Subcutaneous abdominal adipose tissue (tissue), 5 donors: Measurements from ENCODE around the gene COX7A2.

Experiments used
- H3K27ac ChIP-seq: one replicate; pipeline ENCODE4 v1.7.0; 2013; ENCODE audit warnings: low read depth, mild to moderate bottlenecking, inconsistent platforms, low read length, moderate library complexity
- H3K27me3 ChIP-seq, 5 donors: one replicate each; pipeline ENCODE4 v1.7.0; 2013; ENCODE audit warnings: low read length in 5 of 5, inconsistent platforms in 1 of 5; ENCODE audit not compliant: control insufficient read depth in 5 of 5, insufficient read depth in 4 of 5
- H3K36me3 ChIP-seq, 5 donors: one replicate each; pipeline ENCODE4 v1.7.0; 2013; ENCODE audit warnings: low read length in 5 of 5; ENCODE audit not compliant: control insufficient read depth in 5 of 5, insufficient read depth in 5 of 5
- H3K4me1 ChIP-seq, 5 donors: one replicate each; pipeline ENCODE4 v1.7.0; 2013; ENCODE audit warnings: low read length in 5 of 5, mild to moderate bottlenecking in 3 of 5, moderate library complexity in 1 of 5; ENCODE audit not compliant: control insufficient read depth in 5 of 5, insufficient read depth in 5 of 5
- H3K4me3 ChIP-seq, 5 donors: one replicate each; pipeline ENCODE4 v1.7.0; 2013; ENCODE audit warnings: low read length in 5 of 5, low read depth in 1 of 5
- H3K9ac ChIP-seq, 5 donors: one replicate each; pipeline ENCODE4 v1.7.0; 2013; ENCODE audit warnings: low read length in 5 of 5, mild to moderate bottlenecking in 4 of 5, moderate library complexity in 3 of 5
- H3K9me3 ChIP-seq, 5 donors: one replicate each; pipeline ENCODE4 v1.7.0; 2013; ENCODE audit warnings: low read length in 5 of 5; ENCODE audit not compliant: control insufficient read depth in 5 of 5
- donor health status: healthy.
- donor health status: healthy.
- donor health status: healthy.
- donor health status: healthy.
- donor health status: healthy.

Gene COX7A2

DNA sequence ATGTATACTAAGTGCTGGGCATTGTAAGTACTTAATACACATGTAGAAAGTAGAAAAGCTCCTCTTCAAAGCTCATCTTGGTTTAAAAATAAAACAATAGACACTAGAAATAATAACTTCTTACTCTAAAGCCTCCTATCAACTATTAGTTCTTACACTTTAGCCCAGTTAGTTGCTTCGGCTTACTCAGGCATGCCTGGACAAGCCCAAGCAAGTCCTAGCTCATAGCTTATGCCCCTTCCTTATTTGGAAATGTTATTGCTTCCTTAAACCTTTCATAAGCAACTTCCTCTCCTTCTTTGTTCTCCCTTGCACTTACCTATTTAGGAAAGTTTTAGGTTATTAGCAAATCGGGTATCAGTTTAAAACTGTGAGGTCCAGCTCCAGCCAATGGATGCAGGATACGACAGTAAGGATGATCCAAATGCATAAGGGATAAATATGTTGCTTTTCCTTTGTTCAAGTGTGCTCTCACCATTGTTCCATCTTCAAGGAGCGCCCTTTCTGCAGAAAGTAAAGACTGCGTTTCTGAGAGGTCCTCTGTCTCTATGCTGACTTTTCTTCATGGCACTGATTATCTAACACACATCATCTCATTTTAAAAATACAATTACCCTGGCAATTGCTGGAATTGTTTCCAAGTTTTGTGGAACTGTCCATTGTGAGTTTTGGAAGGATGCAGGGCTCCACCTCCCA, 28.7 kb upstream of the COX7A2 start:
- peaks cover 0 to 28% (median 16%) of the 10 kb centered on the region in 5 donors for H3K4me1 ChIP-seq

GRCh38 chr6:75268988-75269354, 25.4 kb upstream of the COX7A2 start:
- H3K4me1 ChIP-seq: peaks cover 0 to 30% (median 19%) of the 10 kb centered on the region in 5 donors
- peaks cover 0 to 2% (median 0%) of the 10 kb centered on the region in 5 donors for H3K9me3 ChIP-seq
- no peak overlapping the region for H3K9ac ChIP-seq
- H3K36me3 ChIP-seq: peaks cover under 1 to 7% (median 3%) of the 10 kb centered on the region in 5 donors
- no peaks in the 10 kb centered on the region for H3K27me3 ChIP-seq
- H3K4me3 ChIP-seq: no peak overlapping the region
- H3K27ac ChIP-seq: no peak overlapping the region

More for the DNA sequence above, 28.7 kb upstream of the COX7A2 start:
- Histone ChIP-seq H3K9ac (no peak overlapping the region), H3K27me3 (no peaks in the 10 kb centered on the region), H3K27ac (no peak overlapping the region), H3K9me3 (peaks cover 0 to 2% (median 0%) of the 10 kb centered on the region in 5 donors), H3K36me3 (peaks cover 0 to 3% (median 0%) of the 10 kb centered on the region in 5 donors), H3K4me3 (no peak overlapping the region)

DNA sequence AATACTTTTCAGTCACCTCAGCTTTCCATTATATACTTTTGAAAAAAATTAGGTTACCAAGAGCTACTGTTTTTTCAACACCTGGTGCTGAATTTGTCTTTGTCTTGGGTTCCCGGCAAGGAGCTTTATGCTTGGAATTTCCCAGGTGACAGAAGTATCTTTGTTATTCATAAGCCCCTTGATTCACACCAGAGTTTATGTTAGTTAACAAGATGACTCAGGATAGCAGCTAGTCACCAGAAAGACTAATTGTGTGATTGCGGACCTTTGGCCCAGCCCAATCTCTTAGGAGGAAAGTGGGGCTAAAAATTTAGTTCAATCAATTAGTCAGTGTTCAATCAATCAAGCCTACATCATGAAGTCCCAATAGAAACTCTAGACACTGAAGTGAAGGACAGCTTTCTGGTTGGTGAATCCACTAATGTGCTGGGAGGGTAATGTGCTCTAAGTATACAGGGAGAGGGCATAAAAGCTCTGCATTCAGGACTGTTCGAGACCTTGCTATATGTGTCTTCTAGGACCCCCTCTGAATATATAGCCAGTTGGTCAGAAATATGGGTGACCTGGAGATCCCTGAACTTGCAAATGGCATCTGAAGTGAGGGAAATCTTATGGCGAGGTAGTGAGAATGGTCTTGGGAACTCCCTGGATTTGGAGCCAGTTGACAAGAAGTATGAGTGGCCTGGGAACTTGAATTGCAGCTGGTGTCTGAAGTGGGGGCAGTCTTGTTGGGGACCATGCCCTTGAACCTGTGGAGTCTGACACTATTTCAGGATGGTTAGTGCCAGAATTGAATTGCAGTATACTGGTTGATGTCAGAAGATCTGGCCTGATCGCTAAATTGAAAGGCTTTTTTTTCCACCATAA, 24.8 kb upstream of the COX7A2 start:
- Histone ChIP-seq H3K27me3 (no peaks in the 10 kb centered on the region), H3K4me3 (no peak overlapping the region), H3K36me3 (peaks cover 3 to 11% (median 7%) of the 10 kb centered on the region in 5 donors), H3K27ac (peak overlapping the region; percentile 55), H3K9me3 (peaks cover 0 to 2% (median 0%) of the 10 kb centered on the region in 5 donors), H3K9ac (peak overlapping the region in 1 of 5 donors; percentile 60), H3K4me1 (peaks cover 0 to 30% (median 20%) of the 10 kb centered on the region in 5 donors)

GRCh38 chr6:75267461-75267860, 23.9 kb upstream of the COX7A2 start:
- H3K27ac ChIP-seq: peak overlapping the region; percentile 55
- peaks cover 0 to 30% (median 15%) of the 10 kb centered on the region in 5 donors for H3K4me1 ChIP-seq
- no peaks in the 10 kb centered on the region for H3K27me3 ChIP-seq
- peaks cover 7 to 15% (median 11%) of the 10 kb centered on the region in 5 donors for H3K36me3 ChIP-seq
- H3K4me3 ChIP-seq: no peak overlapping the region
- H3K9ac ChIP-seq: no peak overlapping the region
- H3K9me3 ChIP-seq: no peaks in the 10 kb centered on the region

DNA sequence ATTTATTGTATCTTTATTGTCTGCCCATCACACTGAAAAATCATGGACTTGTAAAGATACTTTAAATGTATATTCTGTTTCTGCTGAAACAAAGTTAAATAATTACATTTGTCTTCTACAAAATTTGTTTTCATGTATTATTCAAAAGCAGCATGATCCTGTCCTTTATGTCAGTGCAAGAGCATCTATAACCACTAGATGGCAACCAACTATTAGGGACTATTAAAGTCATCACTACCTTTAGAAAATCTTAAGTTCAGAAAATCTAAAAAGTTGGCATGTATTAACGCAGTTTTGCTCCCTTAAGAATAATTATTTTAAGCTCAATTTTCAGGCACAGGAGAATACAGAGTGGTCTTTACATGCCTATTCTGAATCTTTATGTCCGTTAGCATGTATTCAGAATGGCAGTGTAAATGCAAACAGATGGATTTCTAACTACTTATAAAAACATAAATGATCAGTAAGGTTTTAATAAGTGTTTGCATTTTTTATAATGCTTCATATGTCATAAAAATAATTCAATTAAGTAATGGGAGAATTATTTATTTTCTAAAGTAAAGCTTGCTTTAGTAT, 23.2 kb upstream of the COX7A2 start:
- Histone ChIP-seq H3K9ac (no peak overlapping the region), H3K4me1 (peaks cover 0 to 26% (median 9%) of the 10 kb centered on the region in 5 donors), H3K27ac (no peak overlapping the region), H3K4me3 (no peak overlapping the region), H3K27me3 (no peaks in the 10 kb centered on the region), H3K9me3 (no peaks in the 10 kb centered on the region), H3K36me3 (peaks cover 7 to 20% (median 11%) of the 10 kb centered on the region in 5 donors)

- Histone ChIP-seq H3K9ac (no peak overlapping the region), H3K36me3 (peaks cover 18 to 47% (median 30%) of the 10 kb centered on the region in 5 donors)
These were observed 19.8 kb upstream of the COX7A2 start for GRCh38 chr6:75263401-75263750.

DNA sequence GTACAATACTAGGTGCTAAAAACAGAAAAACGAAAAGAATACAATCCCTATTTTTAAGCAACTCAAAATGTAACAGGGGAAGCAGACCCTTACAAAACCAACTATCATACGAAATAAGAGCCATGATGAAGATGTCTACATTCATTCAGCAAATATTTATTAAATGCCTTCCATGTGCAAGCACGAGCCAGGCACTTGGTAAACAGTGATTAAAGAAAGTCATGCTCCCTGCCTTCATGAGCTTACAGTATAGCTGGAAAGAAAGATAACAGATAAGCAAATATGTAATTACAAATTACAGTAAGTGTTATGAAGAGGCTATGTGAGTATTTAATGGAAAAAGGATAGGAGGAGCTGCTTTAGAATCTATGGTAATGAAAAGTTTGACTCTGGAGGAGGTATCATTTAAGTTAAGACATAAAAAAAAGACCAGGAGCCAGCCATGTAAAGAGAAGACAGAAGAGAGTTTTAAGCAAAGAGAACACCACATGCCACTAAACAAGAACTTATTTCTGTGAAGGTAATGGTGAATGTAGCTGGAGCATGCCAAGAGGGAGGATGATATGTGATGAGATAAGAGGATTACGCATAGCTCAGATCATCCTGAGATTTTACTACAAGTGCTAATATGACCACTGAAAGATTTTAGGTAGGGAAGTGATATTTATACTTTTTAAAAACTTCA, 19.3 kb upstream of the COX7A2 start:
- Histone ChIP-seq H3K4me3 (no peak overlapping the region), H3K9me3 (no peaks in the 10 kb centered on the region), H3K4me1 (peaks cover 0 to 11% (median 5%) of the 10 kb centered on the region in 5 donors), H3K36me3 (peaks cover 18 to 49% (median 33%) of the 10 kb centered on the region in 5 donors), H3K9ac (no peak overlapping the region), H3K27me3 (no peaks in the 10 kb centered on the region), H3K27ac (no peak overlapping the region)

More at GRCh38 chr6:75263401-75263750, 19.8 kb upstream of the COX7A2 start:
- Histone ChIP-seq H3K4me3 (no peak overlapping the region), H3K4me1 (peaks cover 0 to 16% (median 5%) of the 10 kb centered on the region in 5 donors), H3K27me3 (no peaks in the 10 kb centered on the region), H3K9me3 (no peaks in the 10 kb centered on the region), H3K27ac (no peak overlapping the region)

DNA sequence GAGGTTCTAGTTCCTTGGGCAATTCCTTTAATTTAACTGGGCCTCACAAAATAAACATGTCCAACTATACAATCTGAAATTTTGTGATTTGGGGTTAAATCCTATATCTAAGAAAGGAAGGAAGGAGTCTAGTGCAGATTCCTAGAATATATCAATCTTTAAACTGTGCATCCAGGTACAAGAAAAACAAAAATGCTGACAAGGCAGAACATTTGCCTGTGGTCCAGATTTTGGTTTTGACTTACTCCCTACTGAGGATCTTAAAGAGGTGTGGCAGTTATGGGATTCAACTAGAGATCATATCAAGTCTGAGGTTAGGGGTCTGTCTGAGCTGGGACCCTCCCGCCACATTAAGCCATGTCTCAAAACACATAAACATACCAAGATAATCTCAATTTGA, 17.7 kb upstream of the COX7A2 start:
- H3K27ac ChIP-seq: no peak overlapping the region
- no peak overlapping the region for H3K4me3 ChIP-seq
- peaks cover 0 to 2% (median 0%) of the 10 kb centered on the region in 5 donors for H3K4me1 ChIP-seq
- no peaks in the 10 kb centered on the region for H3K27me3 ChIP-seq
- H3K36me3 ChIP-seq: peaks cover 18 to 53% (median 33%) of the 10 kb centered on the region in 5 donors
- no peaks in the 10 kb centered on the region for H3K9me3 ChIP-seq
- no peak overlapping the region for H3K9ac ChIP-seq

GRCh38 chr6:75257343-75258087, 13.9 kb upstream of the COX7A2 start:
- H3K4me1 ChIP-seq: no peaks in the 10 kb centered on the region
- no peaks in the 10 kb centered on the region for H3K9me3 ChIP-seq
- peaks cover 25 to 62% (median 35%) of the 10 kb centered on the region in 5 donors for H3K36me3 ChIP-seq
- no peaks in the 10 kb centered on the region for H3K27me3 ChIP-seq
- no peak overlapping the region for H3K4me3 ChIP-seq
- H3K9ac ChIP-seq: no peak overlapping the region
- H3K27ac ChIP-seq: no peak overlapping the region
